HG02840 (cell line): ENCODE results near the gene RAB3IL1.
A peak's percentile ranks its signal among the peaks of the same experiment; 100 is the strongest.
"Not testable (repeated sequence)": the region's sequence is repeated elsewhere in the genome, so short reads cannot be mapped to it uniquely, and the experiment has no call there.

Experiments used
- ATAC-seq: cut with Tn5 transposase; IDR thresholded peaks from one replicate; pipeline ENCODE4 v1.9.1; 2021; ENCODE audit warnings: mild to moderate bottlenecking, moderate library complexity, moderate number of reproducible peaks; ENCODE audit not compliant: unreplicated experiment, low FRiP score

The RAB3IL1 gene, protein sequence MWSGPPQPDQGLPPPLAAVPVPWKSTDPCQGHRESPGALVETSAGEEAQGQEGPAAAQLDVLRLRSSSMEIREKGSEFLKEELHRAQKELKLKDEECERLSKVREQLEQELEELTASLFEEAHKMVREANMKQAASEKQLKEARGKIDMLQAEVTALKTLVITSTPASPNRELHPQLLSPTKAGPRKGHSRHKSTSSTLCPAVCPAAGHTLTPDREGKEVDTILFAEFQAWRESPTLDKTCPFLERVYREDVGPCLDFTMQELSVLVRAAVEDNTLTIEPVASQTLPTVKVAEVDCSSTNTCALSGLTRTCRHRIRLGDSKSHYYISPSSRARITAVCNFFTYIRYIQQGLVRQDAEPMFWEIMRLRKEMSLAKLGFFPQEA

DNA sequence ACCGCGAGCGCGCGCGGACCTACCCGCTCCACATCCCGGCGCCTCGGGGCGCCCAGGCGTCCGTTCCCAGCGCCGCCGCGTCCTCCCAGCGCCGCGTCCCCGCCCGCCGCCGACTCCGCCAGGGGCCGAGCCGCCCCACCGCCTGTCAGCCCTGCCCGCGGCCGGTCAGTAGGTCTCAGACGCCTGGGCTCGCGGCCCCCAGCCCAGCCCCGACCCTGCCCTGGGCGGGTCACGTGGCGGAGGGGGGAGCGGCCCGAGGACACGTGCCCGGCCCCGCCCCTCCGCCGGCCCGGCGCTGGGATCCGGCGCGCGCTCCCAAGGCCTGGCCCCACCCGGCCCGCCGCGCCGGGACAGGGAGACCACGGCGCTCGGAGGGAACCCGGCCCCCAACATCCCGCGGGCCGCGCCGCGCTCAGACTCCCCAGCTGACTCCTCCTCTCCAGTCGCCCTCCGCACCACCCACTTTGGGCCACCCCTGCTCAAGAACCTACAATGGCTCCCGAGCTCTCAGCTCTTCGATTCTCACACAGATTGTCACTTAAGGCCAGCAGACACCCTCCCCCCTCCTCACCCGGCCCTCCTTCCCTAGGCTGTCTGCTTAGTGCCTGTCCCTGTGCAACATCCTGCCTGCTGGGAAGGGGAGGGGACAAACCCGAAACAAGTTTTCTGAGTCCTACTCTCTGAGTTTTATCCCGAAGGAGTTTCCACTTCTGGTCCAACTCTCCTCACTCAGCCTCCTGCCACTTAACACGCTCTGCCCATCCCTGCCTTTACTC, at the start of gene RAB3IL1:
TSS of gene RAB3IL1 (minus strand) at position 233 of the 776 bp plus-strand sequence. CDS start at position 34, 199 bp downstream.
- no peak for ATAC-seq

DNA sequence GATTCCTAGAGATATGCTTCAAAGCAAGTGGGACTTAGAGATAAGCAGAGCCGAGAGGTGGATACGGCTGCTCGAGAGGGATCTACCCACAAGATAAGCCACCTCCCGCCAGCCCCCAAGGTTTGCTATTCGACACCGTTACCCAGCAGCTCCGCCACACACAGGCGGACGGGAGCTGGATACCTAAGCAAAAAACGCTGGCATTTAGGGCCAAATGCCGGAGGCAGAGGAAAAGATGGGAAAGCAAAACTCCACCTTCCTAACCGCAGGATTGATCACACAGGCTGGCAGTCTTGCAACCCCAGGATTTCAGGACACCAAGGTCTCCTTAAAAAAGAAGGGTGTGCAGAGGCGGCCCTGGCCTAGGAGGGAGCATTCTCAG, 49.4 kb upstream of the RAB3IL1 start:
- ATAC-seq, result peak; percentile 1

DNA sequence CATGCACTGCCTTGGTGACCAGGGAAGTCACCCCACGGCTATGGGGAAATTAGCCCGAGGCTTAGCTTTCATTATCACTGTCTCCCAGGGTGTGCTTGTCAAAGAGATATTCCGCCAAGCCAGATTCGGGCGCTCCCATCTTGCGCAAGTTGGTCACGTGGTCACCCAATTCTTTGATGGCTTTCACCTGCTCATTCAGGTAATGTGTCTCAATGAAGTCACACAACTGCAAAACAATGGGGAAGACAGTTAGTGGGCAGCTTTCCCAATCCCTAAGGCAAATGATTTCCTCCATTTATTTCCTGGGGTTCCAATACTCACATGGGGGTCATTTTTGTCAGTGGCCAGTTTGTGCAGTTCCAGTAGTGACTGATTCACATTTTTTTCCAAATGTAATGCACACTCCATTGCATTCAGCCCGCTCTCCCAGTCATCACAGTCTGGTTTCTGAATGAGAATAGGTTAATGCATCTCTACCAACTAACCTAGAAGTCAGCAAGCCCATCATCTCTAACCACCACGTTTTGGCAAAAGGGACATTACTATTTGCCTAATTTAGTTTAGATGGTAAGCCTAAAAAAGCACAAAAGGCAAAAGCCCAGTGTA, 47.4 kb upstream of the RAB3IL1 start:
- ATAC-seq, result not testable (repeated sequence)

DNA sequence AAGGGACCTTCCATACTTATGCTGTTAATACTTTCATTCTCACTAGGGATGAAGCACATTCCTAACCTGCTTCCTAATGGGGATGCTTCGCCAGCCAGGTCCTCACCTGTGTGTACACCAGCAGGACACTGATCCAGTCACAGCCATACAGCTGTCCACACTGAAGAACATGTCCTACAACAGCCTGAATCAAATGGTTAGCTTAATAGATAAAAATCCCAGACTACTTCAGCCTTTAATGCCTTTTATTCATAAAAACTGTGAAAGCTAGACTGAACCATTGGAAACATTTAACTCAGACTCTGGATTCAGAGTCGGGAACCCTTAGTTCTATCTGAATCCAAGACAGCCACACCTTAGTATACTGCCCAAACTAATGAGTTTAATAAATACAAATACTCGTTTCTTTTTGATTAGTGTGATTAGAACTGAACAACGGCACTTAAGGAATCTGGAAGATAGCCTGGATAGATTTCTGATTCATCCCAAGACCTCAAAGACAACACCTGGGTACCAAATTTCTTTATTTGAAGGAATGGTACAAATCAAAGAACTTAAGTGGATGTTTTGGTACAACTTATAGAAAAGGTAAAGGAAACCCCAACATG, 46.8 kb upstream of the RAB3IL1 start:
- no peak for ATAC-seq

DNA sequence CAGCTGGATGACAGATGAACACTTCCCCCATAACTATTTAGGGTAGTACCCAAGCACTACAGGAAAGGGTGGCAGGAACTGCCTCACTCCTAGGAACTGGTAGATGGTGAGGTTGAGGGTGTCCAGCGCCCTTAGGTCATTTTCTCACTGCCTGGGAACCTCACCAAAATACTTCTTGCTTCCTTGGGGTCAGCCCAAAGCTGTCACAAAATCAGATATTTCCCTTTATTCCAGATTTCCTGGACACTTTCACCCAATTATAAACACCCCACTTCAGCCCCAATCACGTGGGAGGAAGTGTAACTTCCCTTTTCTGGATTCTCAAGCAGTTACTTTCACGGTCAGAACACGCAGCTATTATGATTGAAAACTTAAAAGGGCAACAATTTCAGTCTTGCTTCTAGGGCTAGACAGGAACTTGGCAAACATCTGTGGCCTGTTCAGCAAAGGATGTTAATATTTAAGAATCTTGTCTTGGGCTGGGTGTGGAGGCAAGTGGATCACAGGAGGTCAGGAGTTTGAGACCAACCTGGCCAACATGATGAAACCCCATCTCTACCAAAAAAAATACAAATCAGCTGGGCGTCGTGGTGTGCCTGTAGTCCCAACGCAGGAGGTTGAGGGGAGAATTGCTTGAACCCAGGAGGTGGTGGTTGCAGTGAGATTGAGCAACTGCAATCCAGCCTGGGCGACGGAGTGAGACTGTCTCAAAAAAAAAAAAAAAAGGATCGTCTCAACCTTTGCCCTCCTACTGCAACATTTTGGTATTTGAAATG, 46.1 kb upstream of the RAB3IL1 start:
- ATAC-seq, result no peak

DNA sequence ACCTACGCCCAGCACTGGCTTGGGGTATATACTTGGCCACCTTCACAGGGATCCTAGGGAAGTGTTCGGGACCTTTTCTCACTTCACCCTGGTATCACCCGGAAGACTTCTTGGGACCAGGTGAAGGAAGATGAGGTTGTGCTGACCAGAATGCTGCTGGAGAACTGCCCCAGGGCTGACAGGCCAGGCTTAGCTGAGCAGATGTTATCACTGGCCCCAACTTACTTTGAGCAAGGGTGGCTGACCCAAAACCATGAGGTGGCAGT, 45.6 kb upstream of the RAB3IL1 start:
- ATAC-seq, result no peak

DNA sequence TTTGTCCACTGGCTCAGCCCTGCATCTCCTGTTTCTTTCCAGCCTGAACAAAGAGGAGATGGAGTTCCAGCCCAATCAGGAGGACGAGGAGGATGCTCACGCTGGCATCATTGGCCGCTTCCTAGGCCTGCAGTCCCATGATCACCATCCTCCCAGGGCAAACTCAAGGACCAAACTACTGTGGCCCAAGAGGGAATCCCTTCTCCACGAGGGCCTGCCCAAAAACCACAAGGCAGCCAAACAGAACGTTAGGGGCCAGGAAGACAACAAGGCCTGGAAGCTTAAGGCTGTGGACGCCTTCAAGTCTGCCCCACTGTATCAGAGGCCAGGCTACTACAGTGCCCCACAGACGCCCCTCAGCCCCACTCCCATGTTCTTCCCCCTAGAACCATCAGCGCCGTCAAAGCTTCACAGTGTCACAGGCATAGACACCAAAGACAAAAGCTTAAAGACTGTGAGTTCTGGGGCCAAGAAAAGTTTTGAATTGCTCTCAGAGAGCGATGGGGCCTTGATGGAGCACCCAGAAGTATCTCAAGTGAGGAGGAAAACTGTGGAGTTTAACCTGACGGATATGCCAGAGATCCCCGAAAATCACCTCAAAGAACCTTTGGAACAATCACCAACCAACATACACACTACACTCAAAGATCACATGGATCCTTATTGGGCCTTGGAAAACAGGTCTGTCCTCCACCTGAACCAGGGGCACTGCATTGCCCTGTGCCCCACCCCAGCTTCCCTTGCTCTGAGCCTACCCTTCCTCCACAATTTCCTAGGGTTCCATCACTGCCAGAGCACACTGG, 45.0 kb upstream of the RAB3IL1 start:
- ATAC-seq, result no peak

DNA sequence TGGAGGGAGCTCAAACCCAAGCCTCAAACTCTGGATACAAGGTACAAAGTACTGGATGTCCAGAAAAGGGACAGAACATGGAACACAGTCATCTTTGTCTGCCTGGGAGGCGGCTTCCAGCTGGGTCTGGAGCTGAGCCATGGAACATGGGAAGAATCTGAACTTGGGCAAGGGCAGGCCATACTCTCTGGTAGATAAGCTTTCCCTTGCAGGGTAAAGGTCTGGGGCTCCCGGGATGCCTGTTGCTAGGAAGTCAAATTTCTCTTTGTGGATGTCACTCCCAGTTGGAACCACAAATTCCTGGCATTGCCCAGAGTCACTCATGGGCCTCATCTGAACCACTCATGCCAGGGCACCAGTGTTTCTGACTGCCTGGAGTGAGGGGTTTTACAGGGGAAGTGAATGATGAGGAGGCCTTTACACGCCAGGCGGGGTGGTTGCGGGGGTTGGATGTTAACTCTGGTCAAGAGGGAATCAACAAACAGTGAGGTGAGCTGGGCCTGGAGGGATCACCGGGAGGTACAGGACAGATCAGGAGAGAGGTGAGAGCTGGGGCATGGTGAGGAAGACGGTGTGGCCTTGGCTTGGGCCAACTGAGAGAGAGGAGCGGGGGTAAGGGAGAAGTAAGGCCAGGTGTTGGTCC, 44.3 kb upstream of the RAB3IL1 start:
- ATAC-seq, result no peak

DNA sequence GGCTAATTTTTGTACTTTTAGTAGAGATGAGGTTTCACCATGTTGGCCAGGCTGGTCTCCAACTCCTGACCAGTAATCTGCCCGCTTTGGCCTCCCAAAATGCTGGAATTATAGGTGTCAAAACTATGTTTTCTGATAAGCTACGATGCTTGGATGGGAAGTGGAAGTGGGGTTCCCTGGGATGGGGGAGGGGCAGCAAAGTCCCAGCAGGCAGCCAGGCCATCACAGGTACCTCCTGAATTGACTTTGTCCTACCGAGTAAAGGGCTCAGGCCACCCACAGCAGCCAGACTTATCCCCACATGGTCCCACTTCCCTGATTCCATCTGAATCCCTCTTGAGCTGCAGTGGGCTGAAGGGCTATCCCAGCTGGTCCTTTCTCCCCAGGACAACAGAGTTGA, 43.2 kb upstream of the RAB3IL1 start:
- ATAC-seq, result no peak

DNA sequence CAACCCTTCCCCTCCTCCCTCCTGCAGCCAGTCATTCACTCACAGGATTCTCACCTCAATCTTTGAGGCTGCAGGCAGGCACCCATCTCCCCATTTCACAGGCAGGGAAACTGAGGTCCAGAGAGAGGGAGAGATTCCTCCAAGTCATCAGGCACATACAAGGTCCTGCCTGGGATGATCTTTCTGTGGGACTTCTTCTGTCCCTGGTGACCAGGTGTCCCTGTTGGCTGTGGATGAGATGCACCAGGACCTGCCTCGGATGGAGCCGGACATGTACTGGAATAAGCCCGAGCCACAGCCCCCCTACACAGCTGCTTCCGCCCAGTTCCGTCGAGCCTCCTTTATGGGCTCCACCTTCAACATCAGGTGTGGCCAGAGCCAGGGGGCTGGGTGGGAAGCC, 42.3 kb upstream of the RAB3IL1 start:
- no peak for ATAC-seq

DNA sequence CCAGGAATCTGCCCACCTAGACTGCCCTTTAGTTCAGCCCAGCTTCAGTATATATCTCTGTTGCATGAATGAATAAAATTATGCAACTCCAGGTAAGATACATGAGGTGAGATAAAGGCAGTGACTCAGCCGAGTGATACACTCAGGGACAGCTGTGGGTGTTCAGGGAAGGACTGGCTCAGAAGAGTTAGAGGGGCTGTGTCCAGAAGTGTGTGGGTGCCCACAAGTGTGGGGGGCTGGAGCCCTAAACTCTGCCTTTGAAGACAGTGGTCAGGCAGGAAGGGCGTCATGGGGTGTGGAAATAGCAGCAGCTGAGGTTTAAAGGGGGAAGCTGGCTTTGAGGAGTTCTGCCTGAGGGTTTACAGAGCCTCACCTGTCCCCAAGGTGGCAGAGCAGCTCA, 41.7 kb upstream of the RAB3IL1 start:
- no peak for ATAC-seq

DNA sequence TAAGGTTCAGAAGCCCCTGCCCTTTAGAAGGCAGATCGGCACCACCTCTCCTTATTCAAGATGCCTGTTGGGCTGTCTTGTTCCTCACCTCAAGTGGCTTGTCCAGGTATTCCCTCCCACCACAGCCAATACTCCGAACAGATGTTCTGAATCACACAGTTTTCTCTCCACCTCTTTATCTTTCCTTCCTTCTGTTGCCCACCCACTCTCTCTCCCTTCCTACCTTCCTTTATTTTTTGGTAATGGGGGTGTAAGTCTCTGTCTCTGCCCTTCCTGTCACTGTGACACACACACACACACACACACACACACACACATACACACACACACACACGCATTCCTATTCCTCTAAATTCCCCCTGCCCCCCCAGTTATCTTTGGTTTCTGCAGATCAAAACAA, 41.2 kb upstream of the RAB3IL1 start:
- ATAC-seq, result no peak

DNA sequence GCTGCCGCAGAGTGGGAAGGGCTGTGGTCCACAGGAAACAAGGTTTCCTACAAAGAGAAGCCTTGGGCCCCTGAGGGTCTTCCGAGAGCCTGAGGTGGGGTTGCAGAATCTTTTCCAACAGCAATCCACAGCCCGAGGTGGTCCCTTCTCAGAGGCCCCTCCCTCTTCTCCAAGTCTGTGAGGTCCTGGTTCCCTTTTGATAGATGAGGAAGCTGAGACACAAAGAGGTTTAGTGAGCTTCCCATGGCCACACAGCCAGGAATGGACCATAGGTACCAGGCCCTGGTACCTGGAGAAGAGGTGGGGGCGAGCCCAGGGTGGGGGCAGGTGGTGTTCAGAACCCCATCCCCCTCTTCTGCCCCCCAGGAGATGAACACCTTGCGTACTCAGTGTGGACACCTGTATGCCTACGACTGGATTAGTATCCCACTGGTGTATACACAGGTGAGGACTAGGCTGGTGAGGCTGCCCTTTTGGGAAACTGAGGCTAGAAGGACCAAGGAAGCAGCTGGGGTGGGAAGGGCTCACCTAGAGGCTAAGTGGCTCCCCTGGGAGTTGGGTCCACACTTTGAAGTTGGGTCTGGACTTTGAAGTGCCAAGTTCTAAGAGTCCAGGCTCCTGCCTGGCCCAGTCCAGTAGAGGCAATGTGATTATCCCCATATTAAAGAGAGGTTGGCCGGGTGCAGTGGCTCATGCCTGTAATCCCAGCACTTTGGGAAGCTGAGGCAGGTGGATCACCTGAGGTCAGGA, 39.8 kb upstream of the RAB3IL1 start:
- no peak for ATAC-seq

DNA sequence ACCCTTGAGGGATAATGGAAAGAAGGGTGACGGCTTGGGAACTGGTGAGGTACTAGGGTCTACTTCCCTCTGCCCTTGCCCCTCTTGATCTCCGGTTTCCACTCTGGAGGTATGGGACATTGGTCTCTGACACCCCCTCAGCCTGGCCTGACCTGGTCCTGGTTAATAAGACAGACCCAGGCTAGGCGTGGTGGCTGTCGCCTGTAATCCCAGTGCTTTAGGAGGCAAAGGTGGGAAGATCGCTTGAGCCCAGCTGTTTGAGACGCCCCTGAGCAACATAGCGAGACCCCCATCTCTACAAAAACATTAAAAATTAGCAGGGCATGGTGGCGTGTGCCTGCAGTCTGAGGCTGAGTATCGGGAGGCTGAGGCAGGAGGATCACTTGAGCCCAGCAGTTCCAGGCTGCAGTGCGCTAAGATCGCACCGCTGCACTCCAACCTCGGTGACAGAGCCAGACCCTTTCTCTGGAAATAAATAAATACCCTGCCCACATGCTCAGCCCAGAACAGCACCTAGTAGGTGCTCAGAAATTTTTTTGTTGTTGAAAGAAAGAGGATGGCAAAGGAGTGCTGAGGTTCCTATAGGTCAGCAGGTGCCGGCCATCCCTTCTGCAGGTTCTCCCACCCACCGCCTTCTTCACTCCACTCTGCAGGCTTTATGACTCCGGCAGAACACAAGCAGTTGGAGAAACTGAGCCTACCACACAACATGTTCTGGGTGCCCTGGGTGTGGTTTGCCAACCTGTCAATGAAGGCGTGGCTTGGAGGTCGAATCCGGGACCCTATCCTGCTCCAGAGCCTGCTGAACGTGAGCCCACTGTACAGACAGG, 39.0 kb upstream of the RAB3IL1 start:
- no peak for ATAC-seq

DNA sequence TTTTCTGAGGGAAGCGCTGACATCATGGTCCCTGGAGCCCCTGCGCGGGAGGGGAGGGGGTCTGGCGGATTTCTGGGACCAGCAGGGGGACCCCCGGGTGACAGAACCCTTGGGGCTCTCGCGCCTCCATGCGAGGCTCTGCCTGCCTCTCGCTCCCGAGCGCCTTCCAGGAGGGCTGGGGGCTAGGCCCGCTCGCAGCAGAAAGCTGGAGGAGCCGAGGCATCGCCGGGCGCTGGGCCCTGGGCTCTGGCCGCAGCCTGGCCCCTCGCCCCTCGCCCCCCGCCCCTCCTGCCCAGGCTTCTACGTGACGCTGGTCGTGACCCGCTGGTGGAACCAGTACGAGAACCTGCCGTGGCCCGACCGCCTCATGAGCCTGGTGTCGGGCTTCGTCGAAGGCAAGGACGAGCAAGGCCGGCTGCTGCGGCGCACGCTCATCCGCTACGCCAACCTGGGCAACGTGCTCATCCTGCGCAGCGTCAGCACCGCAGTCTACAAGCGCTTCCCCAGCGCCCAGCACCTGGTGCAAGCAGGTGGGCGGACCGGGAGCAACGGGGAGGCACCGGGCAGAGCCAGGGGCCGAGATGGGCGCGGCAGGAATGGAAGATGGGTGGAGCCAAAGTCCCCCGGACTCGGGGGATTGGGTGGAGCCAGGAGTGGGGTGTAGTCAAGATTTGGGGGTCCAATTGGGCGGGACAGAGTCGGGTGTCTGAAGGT, 38.2 kb upstream of the RAB3IL1 start:
- ATAC-seq, result no peak

DNA sequence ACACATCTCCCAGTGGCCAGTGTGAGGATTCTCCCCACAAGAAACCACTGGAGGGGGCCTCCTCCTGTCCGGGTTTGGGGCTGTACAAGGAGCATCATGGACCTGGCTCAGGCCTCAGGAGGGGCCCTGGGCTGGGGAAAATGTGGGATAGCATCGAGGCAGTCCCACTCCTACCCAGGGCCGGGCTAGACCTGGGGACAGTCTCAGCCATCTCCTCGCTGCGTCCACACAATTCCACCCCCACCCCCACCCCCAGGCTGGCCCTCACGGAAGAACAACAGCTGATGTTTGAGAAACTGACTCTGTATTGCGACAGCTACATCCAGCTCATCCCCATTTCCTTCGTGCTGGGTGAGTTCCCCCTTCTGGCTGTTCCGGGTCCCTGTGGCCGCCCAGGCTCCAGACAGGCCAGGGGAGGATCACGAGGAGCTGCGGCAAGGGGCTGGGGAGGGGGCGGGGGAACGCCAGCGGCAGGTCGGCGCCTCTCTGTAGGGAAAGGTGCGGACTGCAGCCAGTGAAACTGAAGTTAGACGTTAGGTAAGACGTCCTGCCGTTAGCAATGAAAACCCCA, 37.6 kb upstream of the RAB3IL1 start:
- no peak for ATAC-seq
